Osteoblast (primary cell): ENCODE measurements around the gene C14orf119. TPM values are rescaled to one million over a fixed set of nuclear protein-coding genes. Genes with fewer than 3 reads are reported as not detected.

Source experiments
- DNase-seq: peaks from one replicate; pipeline ENCODE4 v3.0.0; 2011; ENCODE audit warnings: low spot score, mixed read lengths; ENCODE audit not compliant: insufficient read length; ENCODE audit errors: missing footprints
- H2AFZ ChIP-seq: 2 replicates; pipeline ENCODE4 v1.6.0; 2011; ENCODE audit warnings: mild to moderate bottlenecking, low read length
- H3K27ac ChIP-seq: 2 replicates; pipeline ENCODE4 v1.5.1; 2011; ENCODE audit warnings: mild to moderate bottlenecking, low read depth, low read length, moderate library complexity
- H3K27me3 ChIP-seq: 2 replicates; pipeline ENCODE4 v1.6.0; 2012; ENCODE audit warnings: mild to moderate bottlenecking, control low read depth, inconsistent platforms, low read length, moderate library complexity; ENCODE audit not compliant: insufficient read depth
- H3K36me3 ChIP-seq: 2 replicates; pipeline ENCODE4 v1.5.1; 2011; ENCODE audit warnings: mild to moderate bottlenecking, low read length, control low read depth, moderate library complexity; ENCODE audit not compliant: insufficient read depth
- H3K4me1 ChIP-seq: 2 replicates; pipeline ENCODE4 v1.5.1; 2011; ENCODE audit warnings: mild to moderate bottlenecking, low read length, control low read depth, moderate library complexity; ENCODE audit not compliant: insufficient read depth
- H3K4me2 ChIP-seq: 2 replicates; pipeline ENCODE4 v1.6.0; 2011; ENCODE audit warnings: mild to moderate bottlenecking, low read length; ENCODE audit not compliant: insufficient read depth
- H3K4me3 ChIP-seq: fragments of 200-600 bp; sonication (generic); 3 replicates; pipeline ENCODE4 v1.5.1; 2012; ENCODE audit warnings: mild to moderate bottlenecking, low read length, inconsistent platforms; ENCODE audit not compliant: insufficient read depth
- H3K79me2 ChIP-seq: 2 replicates; pipeline ENCODE4 v1.6.0; 2012; ENCODE audit warnings: mild to moderate bottlenecking, low read length, control low read depth, inconsistent platforms; ENCODE audit not compliant: insufficient read depth
- H3K9me3 ChIP-seq: 2 replicates; pipeline ENCODE4 v1.5.1; 2011; ENCODE audit warnings: low read depth, low read length, control low read depth
- H4K20me1 ChIP-seq: 2 replicates; pipeline ENCODE4 v1.6.0; 2012; ENCODE audit warnings: mild to moderate bottlenecking, low read length, control low read depth; ENCODE audit not compliant: insufficient read depth
- total RNA-seq: library from RNA; depleted of rRNA; stranded (reverse); fragments of >200 nt; gene quantifications from 2 replicates; pipeline ENCODE4 v1.2.3, GENCODE V29; 2012
- TF ChIP-seq, protein P1 (sequence below): IDR thresholded peaks from 2 replicates; pipeline ENCODE4 v1.5.1; 2011; ENCODE audit warnings: mild to moderate bottlenecking, low read depth, low read length, moderate library complexity; ENCODE audit errors: extremely low read depth

C14orf119 gene
- total RNA-seq, 1 donor, result 43.1 TPM

DNA sequence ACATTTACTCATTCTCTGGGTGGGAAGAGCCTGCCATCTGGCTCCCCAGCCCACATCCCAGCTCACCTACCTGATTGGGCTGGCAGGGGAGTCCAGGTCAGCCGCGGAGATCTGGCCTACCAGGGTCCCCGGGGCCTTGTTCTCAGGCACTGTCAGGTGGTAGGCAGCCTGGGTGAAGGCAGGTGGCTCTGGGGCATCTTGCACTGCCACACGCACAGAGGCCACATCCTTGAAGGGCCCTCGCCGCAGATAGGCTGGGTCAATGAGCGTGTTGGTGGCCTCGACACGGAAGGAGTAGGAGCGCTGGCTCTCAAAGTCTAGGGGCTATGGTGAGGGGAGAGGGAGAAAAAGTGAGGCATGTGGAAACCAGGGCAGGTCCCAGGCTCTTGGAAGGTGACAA, 41.9 kb upstream of the C14orf119 start:
- DNase-seq, result peak; percentile 76
- no peaks in the 10 kb centered on the region for H3K36me3 ChIP-seq
- H3K79me2 ChIP-seq, result no peaks in the 10 kb centered on the region
- H4K20me1 ChIP-seq, result peaks cover 5% of the 10 kb centered on the region
- no peak overlapping the region for H2AFZ ChIP-seq
- no peak overlapping the region for H3K4me3 ChIP-seq
- TF ChIP-seq, protein P1, sequence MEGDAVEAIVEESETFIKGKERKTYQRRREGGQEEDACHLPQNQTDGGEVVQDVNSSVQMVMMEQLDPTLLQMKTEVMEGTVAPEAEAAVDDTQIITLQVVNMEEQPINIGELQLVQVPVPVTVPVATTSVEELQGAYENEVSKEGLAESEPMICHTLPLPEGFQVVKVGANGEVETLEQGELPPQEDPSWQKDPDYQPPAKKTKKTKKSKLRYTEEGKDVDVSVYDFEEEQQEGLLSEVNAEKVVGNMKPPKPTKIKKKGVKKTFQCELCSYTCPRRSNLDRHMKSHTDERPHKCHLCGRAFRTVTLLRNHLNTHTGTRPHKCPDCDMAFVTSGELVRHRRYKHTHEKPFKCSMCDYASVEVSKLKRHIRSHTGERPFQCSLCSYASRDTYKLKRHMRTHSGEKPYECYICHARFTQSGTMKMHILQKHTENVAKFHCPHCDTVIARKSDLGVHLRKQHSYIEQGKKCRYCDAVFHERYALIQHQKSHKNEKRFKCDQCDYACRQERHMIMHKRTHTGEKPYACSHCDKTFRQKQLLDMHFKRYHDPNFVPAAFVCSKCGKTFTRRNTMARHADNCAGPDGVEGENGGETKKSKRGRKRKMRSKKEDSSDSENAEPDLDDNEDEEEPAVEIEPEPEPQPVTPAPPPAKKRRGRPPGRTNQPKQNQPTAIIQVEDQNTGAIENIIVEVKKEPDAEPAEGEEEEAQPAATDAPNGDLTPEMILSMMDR, result no peak
- peaks cover 17% of the 10 kb centered on the region for H3K4me1 ChIP-seq
- H3K27me3 ChIP-seq, result no peaks in the 10 kb centered on the region
- no peak overlapping the region for H3K4me2 ChIP-seq
- H3K9me3 ChIP-seq, result no peaks in the 10 kb centered on the region
- H3K27ac ChIP-seq, result no peak overlapping the region

DNA sequence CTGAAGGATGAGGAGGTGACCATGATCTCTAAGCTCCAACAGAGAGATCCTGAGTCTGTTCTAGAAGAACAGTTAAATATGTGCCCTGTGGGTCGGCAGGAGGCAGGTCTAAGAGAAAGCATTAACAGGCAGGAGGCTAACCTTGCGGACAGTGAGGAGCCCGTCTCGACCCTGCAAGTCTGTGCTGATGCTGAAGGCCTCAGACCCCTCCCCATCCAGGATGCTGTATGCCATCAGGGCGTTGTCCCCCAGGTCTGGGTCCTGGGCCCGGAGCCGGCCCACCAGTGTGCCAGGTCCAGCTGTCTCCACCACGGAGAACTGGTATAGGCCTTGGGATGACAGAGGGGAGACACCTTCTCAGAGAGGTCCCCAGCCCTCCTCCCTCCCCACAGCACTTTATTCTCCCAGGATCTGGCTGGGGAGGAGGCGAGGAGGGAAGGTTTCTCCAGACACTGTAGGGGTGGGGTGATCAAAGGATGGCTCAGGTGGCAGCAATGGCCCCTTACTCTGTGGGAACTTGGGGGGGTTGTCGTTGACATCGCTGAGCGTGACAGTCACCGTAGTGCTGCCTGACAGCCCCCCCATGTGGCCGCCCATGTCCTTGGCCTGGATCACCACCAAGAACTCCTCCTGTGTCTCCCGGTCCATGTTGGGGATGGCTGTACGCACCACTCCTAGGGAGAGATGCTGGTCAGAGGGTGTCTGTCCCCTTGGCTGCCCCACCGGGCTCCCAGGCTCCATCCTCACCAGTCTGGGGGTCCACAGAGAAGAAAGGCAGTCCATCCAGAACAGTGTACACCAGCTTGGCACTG, 41.1 kb upstream of the C14orf119 start:
- TF ChIP-seq, protein P1, result peak; percentile 19
- H3K27ac ChIP-seq, result no peak overlapping the region
- H3K4me3 ChIP-seq, result no peak overlapping the region
- peak; percentile 82 for DNase-seq
- no peaks in the 10 kb centered on the region for H3K9me3 ChIP-seq
- no peak overlapping the region for H3K4me2 ChIP-seq
- H3K79me2 ChIP-seq, result no peaks in the 10 kb centered on the region
- H3K27me3 ChIP-seq, result no peaks in the 10 kb centered on the region
- peaks cover 13% of the 10 kb centered on the region for H4K20me1 ChIP-seq
- peaks cover 19% of the 10 kb centered on the region for H3K4me1 ChIP-seq
- peaks cover 8% of the 10 kb centered on the region for H3K36me3 ChIP-seq
- H2AFZ ChIP-seq, result no peak overlapping the region

DNA sequence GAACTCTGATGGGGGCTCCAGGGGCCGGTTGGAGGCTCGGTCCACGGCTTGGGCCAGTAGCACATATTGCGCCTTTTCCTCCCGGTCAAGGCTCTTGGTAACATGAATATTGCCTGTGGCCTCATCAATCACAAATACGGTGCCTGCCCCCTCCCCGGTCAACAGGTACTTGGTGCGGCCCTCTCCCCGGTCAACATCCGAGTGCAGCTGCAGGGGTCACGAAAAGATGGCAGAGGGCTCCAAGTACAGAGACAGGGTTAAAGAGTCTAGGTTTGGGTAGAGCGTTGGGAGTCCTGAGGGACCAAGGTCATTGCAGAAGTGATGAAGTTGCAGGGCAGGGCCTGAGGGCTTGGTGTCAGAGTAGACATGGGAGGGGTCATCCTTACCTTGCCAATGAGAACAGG, 40.2 kb upstream of the C14orf119 start:
- peaks cover 19% of the 10 kb centered on the region for H3K4me1 ChIP-seq
- no peak overlapping the region for H3K4me2 ChIP-seq
- H3K9me3 ChIP-seq, result no peaks in the 10 kb centered on the region
- H4K20me1 ChIP-seq, result peaks cover 14% of the 10 kb centered on the region
- H2AFZ ChIP-seq, result no peak overlapping the region
- no peaks in the 10 kb centered on the region for H3K79me2 ChIP-seq
- peaks cover 16% of the 10 kb centered on the region for H3K36me3 ChIP-seq
- no peaks in the 10 kb centered on the region for H3K27me3 ChIP-seq
- TF ChIP-seq, protein P1, result no peak
- DNase-seq, result peak; percentile 58
- H3K4me3 ChIP-seq, result no peak overlapping the region
- H3K27ac ChIP-seq, result no peak overlapping the region

DNA sequence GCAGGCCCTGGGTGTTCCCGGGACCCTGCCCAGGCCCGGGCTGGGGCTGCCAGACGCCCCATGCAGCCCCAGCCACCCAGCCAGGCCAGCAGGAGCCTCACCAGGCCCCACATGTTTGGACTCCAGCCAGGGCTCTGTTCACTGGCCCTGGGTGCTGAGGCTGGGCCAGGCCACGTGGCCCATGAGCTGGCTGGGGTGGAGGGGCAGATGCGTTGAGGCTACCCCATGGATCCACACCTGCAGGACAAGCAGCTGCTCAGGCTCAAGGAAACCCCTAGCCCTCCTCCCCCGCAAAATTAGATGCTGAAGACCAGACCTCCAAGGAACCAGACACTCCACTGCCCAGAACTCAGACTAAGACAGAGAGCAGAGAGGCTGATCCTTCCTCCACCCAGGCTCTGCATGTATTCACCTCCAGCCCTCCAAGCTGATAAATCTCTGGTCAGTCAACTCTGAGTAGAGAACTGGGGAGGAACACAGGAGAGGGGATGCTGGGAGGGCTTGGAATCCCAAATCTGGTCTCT, 39.6 kb upstream of the C14orf119 start:
- H3K36me3 ChIP-seq, result peaks cover 21% of the 10 kb centered on the region
- peaks cover 15% of the 10 kb centered on the region for H4K20me1 ChIP-seq
- peak; percentile 93 for DNase-seq
- peaks cover 19% of the 10 kb centered on the region for H3K4me1 ChIP-seq
- peak overlapping the region; percentile 93 for H3K4me2 ChIP-seq
- no peak overlapping the region for H3K4me3 ChIP-seq
- no peak overlapping the region for H3K27ac ChIP-seq
- TF ChIP-seq, protein P1, result no peak
- no peak overlapping the region for H2AFZ ChIP-seq
- H3K79me2 ChIP-seq, result no peaks in the 10 kb centered on the region
- H3K9me3 ChIP-seq, result no peaks in the 10 kb centered on the region
- no peaks in the 10 kb centered on the region for H3K27me3 ChIP-seq
